ENCODE measurements around the gene SP100.

- TF ChIP-seq EP300 (IDR thresholded peaks at IDR 0.05), result no peak
- TF ChIP-seq, protein P1, sequence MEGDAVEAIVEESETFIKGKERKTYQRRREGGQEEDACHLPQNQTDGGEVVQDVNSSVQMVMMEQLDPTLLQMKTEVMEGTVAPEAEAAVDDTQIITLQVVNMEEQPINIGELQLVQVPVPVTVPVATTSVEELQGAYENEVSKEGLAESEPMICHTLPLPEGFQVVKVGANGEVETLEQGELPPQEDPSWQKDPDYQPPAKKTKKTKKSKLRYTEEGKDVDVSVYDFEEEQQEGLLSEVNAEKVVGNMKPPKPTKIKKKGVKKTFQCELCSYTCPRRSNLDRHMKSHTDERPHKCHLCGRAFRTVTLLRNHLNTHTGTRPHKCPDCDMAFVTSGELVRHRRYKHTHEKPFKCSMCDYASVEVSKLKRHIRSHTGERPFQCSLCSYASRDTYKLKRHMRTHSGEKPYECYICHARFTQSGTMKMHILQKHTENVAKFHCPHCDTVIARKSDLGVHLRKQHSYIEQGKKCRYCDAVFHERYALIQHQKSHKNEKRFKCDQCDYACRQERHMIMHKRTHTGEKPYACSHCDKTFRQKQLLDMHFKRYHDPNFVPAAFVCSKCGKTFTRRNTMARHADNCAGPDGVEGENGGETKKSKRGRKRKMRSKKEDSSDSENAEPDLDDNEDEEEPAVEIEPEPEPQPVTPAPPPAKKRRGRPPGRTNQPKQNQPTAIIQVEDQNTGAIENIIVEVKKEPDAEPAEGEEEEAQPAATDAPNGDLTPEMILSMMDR (IDR thresholded peaks at IDR 0.05), result no peak
- TF ChIP-seq POLR2A (IDR thresholded peaks at IDR 0.05), result no peak
These were observed 9.4 kb downstream of the SP100 start for GRCh38 chr2:230425377-230425776.
